ENCODE data around the gene CCDC32.

The CCDC32 gene

GRCh38 chr15:40565333-40566238, 744 bp upstream of the CCDC32 start:
- no peak for DNase-seq

GRCh38 chr15:40563426-40563825, 1.4 kb downstream of the CCDC32 start:
- DNase-seq, result no peak

- DNase-seq, result no peak
Measured at GRCh38 chr15:40562691-40563090, 2.2 kb downstream of the CCDC32 start.

GRCh38 chr15:40558952-40559742, 5.7 kb downstream of the CCDC32 start:
- DNase-seq, result no peak

- DNase-seq, result no peak
Measured at GRCh38 chr15:40555876-40556275, 9.0 kb downstream of the CCDC32 start.

- no peak for DNase-seq
Measured at GRCh38 chr15:40554161-40554525, 10.7 kb downstream of the CCDC32 start.

- DNase-seq, result no peak
Measured at GRCh38 chr15:40550341-40551037, 14.4 kb downstream of the CCDC32 start.

GRCh38 chr15:40549894-40550293, 14.9 kb downstream of the CCDC32 start:
- no peak for DNase-seq

GRCh38 chr15:40548610-40549009, 16.2 kb downstream of the CCDC32 start:
- no peak for DNase-seq

- no peak for DNase-seq
Measured at GRCh38 chr15:40545457-40545856, 19.4 kb downstream of the CCDC32 start.

GRCh38 chr15:40543631-40544294, 21.1 kb downstream of the CCDC32 start:
- no peak for DNase-seq

GRCh38 chr15:40543082-40543481, 21.8 kb downstream of the CCDC32 start:
- no peak for DNase-seq

GRCh38 chr15:40538976-40539375, 25.9 kb downstream of the CCDC32 start:
- DNase-seq, result no peak

GRCh38 chr15:40536501-40536900, 28.3 kb downstream of the CCDC32 start:
- no peak for DNase-seq

- no peak for DNase-seq
Measured at GRCh38 chr15:40534371-40534770, 30.5 kb downstream of the CCDC32 start.

GRCh38 chr15:40533763-40534364, 31.0 kb downstream of the CCDC32 start:
- DNase-seq, result no peak

- DNase-seq, result no peak
Measured at GRCh38 chr15:40528801-40529200, 36.0 kb downstream of the CCDC32 start.

- no peak for DNase-seq
Measured at GRCh38 chr15:40525855-40526254, 39.0 kb downstream of the CCDC32 start.

- no peak for DNase-seq
Measured at GRCh38 chr15:40523611-40524010, 41.2 kb downstream of the CCDC32 start.

- DNase-seq, result no peak
Measured at GRCh38 chr15:40516322-40516721, 48.5 kb downstream of the CCDC32 start.

GRCh38 chr15:40513609-40514008, 51.2 kb downstream of the CCDC32 start:
- DNase-seq, result no peak

GRCh38 chr15:40512440-40512839, 52.4 kb downstream of the CCDC32 start:
- no peak for DNase-seq
